ENCODE data around the gene ZDHHC5. TPM values are rescaled to one million over a fixed set of nuclear protein-coding genes. Genes with fewer than 3 reads are reported as not detected.

Gene ZDHHC5
- total and polyA plus RNA-seq, 2 donors from 2014 or later, result 28.3 to 90.2 TPM

DNA sequence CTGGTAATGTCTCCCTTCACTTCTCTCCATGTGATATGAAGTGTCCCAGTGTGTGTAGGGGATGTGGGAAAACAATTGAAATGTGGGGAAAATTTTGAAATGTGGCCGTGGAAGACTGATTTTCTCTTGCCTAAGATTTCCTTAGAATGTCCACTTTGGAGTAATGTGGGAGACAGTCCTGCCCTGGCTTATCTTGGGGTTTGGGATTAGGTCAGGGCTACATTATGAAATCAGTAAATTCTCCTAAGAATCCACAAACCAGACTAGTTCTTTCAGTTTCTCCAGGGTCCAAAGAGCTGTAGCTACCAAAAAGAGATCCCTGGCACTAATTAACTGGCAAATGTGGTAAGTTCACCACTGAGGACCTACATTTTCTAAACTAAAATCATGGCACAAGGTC, 41.0 kb upstream of the ZDHHC5 start:
- FAIRE-seq (no peak), DNase-seq (no peak)
- Histone ChIP-seq H3K4me1 (ENCODE audit: control insufficient read depth in 2 of 3, insufficient read depth in 2 of 3, low read depth in 1 of 3, low read length in 3 of 3) (no peaks in the 10 kb centered on the region), H3K27ac (ENCODE audit: low read depth in 2 of 2, low read length in 2 of 2) (no peak overlapping the region), H3K36me3 (ENCODE audit: control insufficient read depth in 2 of 3, insufficient read depth in 3 of 3, low read length in 3 of 3) (no peaks in the 10 kb centered on the region), H3K27me3 (ENCODE audit: control insufficient read depth, insufficient read depth, low read length) (no peaks in the 10 kb centered on the region), H3K9ac (ENCODE audit: low read length in 3 of 3) (no peak overlapping the region), H3K4me3 (ENCODE audit: low read length in 3 of 3) (no peak overlapping the region), H3K9me3 (ENCODE audit: control insufficient read depth in 2 of 3, insufficient read depth in 1 of 3, low read length in 3 of 3) (no peaks in the 10 kb centered on the region)
- intact Hi-C loops (cut with DNase I), result no loop called here
- TF ChIP-seq, protein P1, sequence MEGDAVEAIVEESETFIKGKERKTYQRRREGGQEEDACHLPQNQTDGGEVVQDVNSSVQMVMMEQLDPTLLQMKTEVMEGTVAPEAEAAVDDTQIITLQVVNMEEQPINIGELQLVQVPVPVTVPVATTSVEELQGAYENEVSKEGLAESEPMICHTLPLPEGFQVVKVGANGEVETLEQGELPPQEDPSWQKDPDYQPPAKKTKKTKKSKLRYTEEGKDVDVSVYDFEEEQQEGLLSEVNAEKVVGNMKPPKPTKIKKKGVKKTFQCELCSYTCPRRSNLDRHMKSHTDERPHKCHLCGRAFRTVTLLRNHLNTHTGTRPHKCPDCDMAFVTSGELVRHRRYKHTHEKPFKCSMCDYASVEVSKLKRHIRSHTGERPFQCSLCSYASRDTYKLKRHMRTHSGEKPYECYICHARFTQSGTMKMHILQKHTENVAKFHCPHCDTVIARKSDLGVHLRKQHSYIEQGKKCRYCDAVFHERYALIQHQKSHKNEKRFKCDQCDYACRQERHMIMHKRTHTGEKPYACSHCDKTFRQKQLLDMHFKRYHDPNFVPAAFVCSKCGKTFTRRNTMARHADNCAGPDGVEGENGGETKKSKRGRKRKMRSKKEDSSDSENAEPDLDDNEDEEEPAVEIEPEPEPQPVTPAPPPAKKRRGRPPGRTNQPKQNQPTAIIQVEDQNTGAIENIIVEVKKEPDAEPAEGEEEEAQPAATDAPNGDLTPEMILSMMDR (IDR thresholded peaks at IDR 0.05; ENCODE audit: borderline replicate concordance, extremely low read depth, insufficient read depth), result no peak

- Histone ChIP-seq H3K9me3 (ENCODE audit: control insufficient read depth in 2 of 3, insufficient read depth in 1 of 3, low read length in 3 of 3) (no peaks in the 10 kb centered on the region), H3K27ac (ENCODE audit: low read depth in 2 of 2, low read length in 2 of 2) (no peak overlapping the region), H3K9ac (ENCODE audit: low read length in 3 of 3) (no peak overlapping the region), H3K27me3 (ENCODE audit: control insufficient read depth, insufficient read depth, low read length) (no peaks in the 10 kb centered on the region), H3K4me1 (ENCODE audit: control insufficient read depth in 2 of 3, insufficient read depth in 2 of 3, low read depth in 1 of 3, low read length in 3 of 3) (no peaks in the 10 kb centered on the region), H3K4me3 (ENCODE audit: low read length in 3 of 3) (no peak overlapping the region), H3K36me3 (ENCODE audit: control insufficient read depth in 2 of 3, insufficient read depth in 3 of 3, low read length in 3 of 3) (no peaks in the 10 kb centered on the region)
- FAIRE-seq, result no peak
- TF ChIP-seq, protein P1 (IDR thresholded peaks at IDR 0.05; ENCODE audit: borderline replicate concordance, extremely low read depth, insufficient read depth), result no peak
- intact Hi-C loops (cut with DNase I), result no loop called here
- no peak for DNase-seq
Observed at GRCh38 chr11:57630171-57630570, 37.7 kb upstream of the ZDHHC5 start.

GRCh38 chr11:57632116-57632515, 35.8 kb upstream of the ZDHHC5 start:
- Histone ChIP-seq H3K27me3 (ENCODE audit: control insufficient read depth, insufficient read depth, low read length) (no peaks in the 10 kb centered on the region), H3K36me3 (ENCODE audit: control insufficient read depth in 2 of 3, insufficient read depth in 3 of 3, low read length in 3 of 3) (no peaks in the 10 kb centered on the region), H3K4me1 (ENCODE audit: control insufficient read depth in 2 of 3, insufficient read depth in 2 of 3, low read depth in 1 of 3, low read length in 3 of 3) (no peaks in the 10 kb centered on the region), H3K9ac (ENCODE audit: low read length in 3 of 3) (no peak overlapping the region), H3K9me3 (ENCODE audit: control insufficient read depth in 2 of 3, insufficient read depth in 1 of 3, low read length in 3 of 3) (no peaks in the 10 kb centered on the region), H3K4me3 (ENCODE audit: low read length in 3 of 3) (no peak overlapping the region), H3K27ac (ENCODE audit: low read depth in 2 of 2, low read length in 2 of 2) (no peak overlapping the region)
- intact Hi-C loops (cut with DNase I), result no loop called here
- FAIRE-seq (no peak), DNase-seq (no peak)
- TF ChIP-seq, protein P1 (IDR thresholded peaks at IDR 0.05; ENCODE audit: borderline replicate concordance, extremely low read depth, insufficient read depth), result no peak

- DNase-seq (no peak), FAIRE-seq (no peak)
- H3K27ac ChIP-seq (ENCODE audit: low read depth in 2 of 2, low read length in 2 of 2), result no peak overlapping the region
- no peak overlapping the region for H3K4me3 ChIP-seq (ENCODE audit: low read length in 3 of 3)
- H3K9ac ChIP-seq (ENCODE audit: low read length in 3 of 3), result no peak overlapping the region
- TF ChIP-seq, protein P1 (IDR thresholded peaks at IDR 0.05; ENCODE audit: borderline replicate concordance, extremely low read depth, insufficient read depth), result no peak
- intact Hi-C loops (cut with DNase I), result no loop called here
- no peaks in the 10 kb centered on the region for H3K36me3 ChIP-seq (ENCODE audit: control insufficient read depth in 2 of 3, insufficient read depth in 3 of 3, low read length in 3 of 3)
- H3K9me3 ChIP-seq (ENCODE audit: control insufficient read depth in 2 of 3, insufficient read depth in 1 of 3, low read length in 3 of 3), result no peaks in the 10 kb centered on the region
- H3K4me1 ChIP-seq (ENCODE audit: control insufficient read depth in 2 of 3, insufficient read depth in 2 of 3, low read depth in 1 of 3, low read length in 3 of 3), result peaks cover 0 to 6% (median 0%) of the 10 kb centered on the region in 3 donors
- H3K27me3 ChIP-seq (ENCODE audit: control insufficient read depth, insufficient read depth, low read length), result no peaks in the 10 kb centered on the region
Observed at GRCh38 chr11:57633394-57634070, 34.4 kb upstream of the ZDHHC5 start.

Data from kidney (tissue), 14 donors.